A549 (cell line): Measurements from ENCODE around the gene ARL15.

Experiments
- BHLHE40 ChIP-seq: IDR thresholded peaks from 2 replicates; pipeline ENCODE4 v1.6.1; 2012; ENCODE audit warnings: low read depth, low read length, inconsistent platforms
- CEBPB ChIP-seq, 2 experiments: fragments of >200 bp in 1 of 2; sonication (Bioruptor Twin) in 1 of 2; formaldehyde crosslinking in 1 of 2; IDR thresholded peaks; 2 replicates each; pipeline ENCODE4 v1.6.1; 2012 to 2016
- CHD2 ChIP-seq: fragments of 150-350 bp; IDR thresholded peaks from 2 replicates; pipeline ENCODE4 v1.6.1; 2014; ENCODE audit warnings: low read length; ENCODE audit not compliant: partially characterized antibody
- EP300 ChIP-seq, 2 experiments: fragments of >200 bp; sonication (Bioruptor Twin); formaldehyde crosslinking; IDR thresholded peaks; 2 replicates in 1 of 2; 3 replicates in 1 of 2; pipeline ENCODE4 v1.6.1; 2016 to 2017
- JUNB ChIP-seq: fragments of >200 bp; sonication (Bioruptor Twin); formaldehyde crosslinking; IDR thresholded peaks from 2 replicates; pipeline ENCODE4 v1.6.1; 2016
- MAFK ChIP-seq: fragments of 450-650 bp; IDR thresholded peaks from 2 replicates; pipeline ENCODE4 v1.6.1; 2014; ENCODE audit not compliant: partially characterized antibody
- MAZ ChIP-seq: fragments of 150-350 bp; IDR thresholded peaks from 2 replicates; pipeline ENCODE4 v1.6.1; 2014; ENCODE audit warnings: antibody characterized with exemption, low read depth, low read length, borderline replicate concordance
- NPAS2 ChIP-seq: fragments of 250-450 bp; sonication (Bioruptor Pico); IDR thresholded peaks from 2 replicates; pipeline ENCODE4 v1.8.0; 2022; ENCODE audit warnings: mild to moderate bottlenecking, moderate library complexity, borderline replicate concordance
- POLR2A ChIP-seq: IDR thresholded peaks from 2 replicates; pipeline ENCODE4 v1.6.1; 2012; ENCODE audit warnings: mild to moderate bottlenecking, low read length
- RARB ChIP-seq: fragments of 250-450 bp; sonication (Bioruptor Pico); IDR thresholded peaks from 2 replicates; pipeline ENCODE4 v1.8.0; 2021; ENCODE audit warnings: mild to moderate bottlenecking, moderate library complexity
- TF ChIP-seq, protein P1 (sequence below): fragments of >200 bp; sonication (Bioruptor Twin); formaldehyde crosslinking; IDR thresholded peaks from 3 replicates; pipeline ENCODE4 v1.5.1; 2016
- TF ChIP-seq, protein P2 (sequence below): fragments of 450-650 bp; IDR thresholded peaks from 2 replicates; pipeline ENCODE4 v1.6.1; 2014; ENCODE audit warnings: antibody characterized with exemption
- TF ChIP-seq, protein P3 (sequence below): IDR thresholded peaks from 2 replicates; pipeline ENCODE4 v1.6.1; 2012

- TF ChIP-seq CHD2 (no peak), MAFK (no peak), BHLHE40 (no peak), JUNB (no peak), POLR2A (no peak), MAZ (no peak), CEBPB (IDR thresholded peaks at IDR 0.05) (no peak), NPAS2 (CRISPR knock-in tag) (no peak), RARB (CRISPR knock-in tag) (no peak), EP300 (IDR thresholded peaks at IDR 0.05) (no peak)
- TF ChIP-seq, protein P1, sequence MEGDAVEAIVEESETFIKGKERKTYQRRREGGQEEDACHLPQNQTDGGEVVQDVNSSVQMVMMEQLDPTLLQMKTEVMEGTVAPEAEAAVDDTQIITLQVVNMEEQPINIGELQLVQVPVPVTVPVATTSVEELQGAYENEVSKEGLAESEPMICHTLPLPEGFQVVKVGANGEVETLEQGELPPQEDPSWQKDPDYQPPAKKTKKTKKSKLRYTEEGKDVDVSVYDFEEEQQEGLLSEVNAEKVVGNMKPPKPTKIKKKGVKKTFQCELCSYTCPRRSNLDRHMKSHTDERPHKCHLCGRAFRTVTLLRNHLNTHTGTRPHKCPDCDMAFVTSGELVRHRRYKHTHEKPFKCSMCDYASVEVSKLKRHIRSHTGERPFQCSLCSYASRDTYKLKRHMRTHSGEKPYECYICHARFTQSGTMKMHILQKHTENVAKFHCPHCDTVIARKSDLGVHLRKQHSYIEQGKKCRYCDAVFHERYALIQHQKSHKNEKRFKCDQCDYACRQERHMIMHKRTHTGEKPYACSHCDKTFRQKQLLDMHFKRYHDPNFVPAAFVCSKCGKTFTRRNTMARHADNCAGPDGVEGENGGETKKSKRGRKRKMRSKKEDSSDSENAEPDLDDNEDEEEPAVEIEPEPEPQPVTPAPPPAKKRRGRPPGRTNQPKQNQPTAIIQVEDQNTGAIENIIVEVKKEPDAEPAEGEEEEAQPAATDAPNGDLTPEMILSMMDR, result no peak
- TF ChIP-seq, protein P2, sequence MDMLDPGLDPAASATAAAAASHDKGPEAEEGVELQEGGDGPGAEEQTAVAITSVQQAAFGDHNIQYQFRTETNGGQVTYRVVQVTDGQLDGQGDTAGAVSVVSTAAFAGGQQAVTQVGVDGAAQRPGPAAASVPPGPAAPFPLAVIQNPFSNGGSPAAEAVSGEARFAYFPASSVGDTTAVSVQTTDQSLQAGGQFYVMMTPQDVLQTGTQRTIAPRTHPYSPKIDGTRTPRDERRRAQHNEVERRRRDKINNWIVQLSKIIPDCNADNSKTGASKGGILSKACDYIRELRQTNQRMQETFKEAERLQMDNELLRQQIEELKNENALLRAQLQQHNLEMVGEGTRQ, result no peak
- TF ChIP-seq, protein P3, sequence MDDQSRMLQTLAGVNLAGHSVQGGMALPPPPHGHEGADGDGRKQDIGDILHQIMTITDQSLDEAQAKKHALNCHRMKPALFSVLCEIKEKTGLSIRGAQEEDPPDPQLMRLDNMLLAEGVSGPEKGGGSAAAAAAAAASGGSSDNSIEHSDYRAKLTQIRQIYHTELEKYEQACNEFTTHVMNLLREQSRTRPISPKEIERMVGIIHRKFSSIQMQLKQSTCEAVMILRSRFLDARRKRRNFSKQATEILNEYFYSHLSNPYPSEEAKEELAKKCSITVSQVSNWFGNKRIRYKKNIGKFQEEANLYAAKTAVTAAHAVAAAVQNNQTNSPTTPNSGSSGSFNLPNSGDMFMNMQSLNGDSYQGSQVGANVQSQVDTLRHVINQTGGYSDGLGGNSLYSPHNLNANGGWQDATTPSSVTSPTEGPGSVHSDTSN, result no peak
These were observed 260.4 kb downstream of the ARL15 start for GRCh38 chr5:54049963-54050362.
